Endothelial cell of umbilical vein (primary cell): Measurements from ENCODE around the gene CDIP1. TPM values are rescaled to one million over a fixed set of nuclear protein-coding genes. Genes with fewer than 3 reads are reported as not detected.
A peak's percentile ranks its signal among the peaks of the same experiment; 100 is the strongest.

ENCODE experiments used
- BruUV-seq: library from RNA; stranded (reverse); fragments of 400-500 nt; replicated peaks from 2 replicates; lab custom pipeline; 2021; lab: Mats Ljungman, UMichigan
- CTCF ChIA-PET: fragments of 300-600, 350-600 bp; sonication (Branson Sonifier 250); formaldehyde crosslinking; loops from one replicate; lab custom pipeline; 2021; ENCODE audit warnings: antibody characterized with exemption, inconsistent platforms; lab: Charles Lee
- POLR2A ChIA-PET: fragments of 300-600, 350-600 bp; sonication (Branson Sonifier 250); formaldehyde crosslinking; loops from one replicate; lab custom pipeline; 2021; ENCODE audit warnings: antibody characterized with exemption, inconsistent platforms; lab: Charles Lee
- DNase-seq: peaks from one replicate; pipeline ENCODE4 v3.0.0-alpha.2; 2011; ENCODE audit warnings: low read depth, low spot score
- FAIRE-seq: peaks from 2 replicates; lab custom pipeline; 2011; peaks lifted over from hg19 to GRCh38; lab: Jason Lieb, UNC
- H2AFZ ChIP-seq: 2 replicates; pipeline ENCODE4 v1.6.0; 2012; ENCODE audit warnings: low read depth, low read length, control low read depth, inconsistent platforms
- H3K27ac ChIP-seq: 2 replicates; pipeline ENCODE4 v1.5.1; 2011; ENCODE audit warnings: low read depth, mild to moderate bottlenecking, control low read depth, low read length, moderate library complexity; ENCODE audit not compliant: insufficient read depth
- H3K27me3 ChIP-seq, 2 experiments: 2 replicates each; pipeline versions ENCODE4 v1.6.0 to v1.6.1; 2011; ENCODE audit warnings: low read length in 2 of 2, mixed read lengths in 1 of 2; ENCODE audit not compliant: control insufficient read depth in 2 of 2, insufficient read depth in 2 of 2
- H3K36me3 ChIP-seq, 2 experiments: 2 replicates in 1 of 2; 3 replicates in 1 of 2; pipeline ENCODE4 v1.5.1; 2011; ENCODE audit warnings: low read length in 2 of 2, mild to moderate bottlenecking in 1 of 2, moderate library complexity in 1 of 2; ENCODE audit not compliant: control insufficient read depth in 2 of 2, insufficient read depth in 2 of 2; ENCODE audit errors: extremely low read depth in 1 of 2
- H3K4me1 ChIP-seq: 3 replicates; pipeline ENCODE4 v1.5.1; 2011; ENCODE audit warnings: mild to moderate bottlenecking, low read length; ENCODE audit not compliant: control insufficient read depth, insufficient read depth; ENCODE audit errors: extremely low read depth
- H3K4me2 ChIP-seq: 2 replicates; pipeline ENCODE4 v1.6.1; 2011; ENCODE audit warnings: low read length, control low read depth, mixed read lengths; ENCODE audit not compliant: insufficient read depth
- H3K4me3 ChIP-seq, 3 experiments: fragments of 200-600 bp in 1 of 3; sonication (generic), shearing (Covaris generic) in 1 of 3; replicated peaks in 1 of 3; 2 replicates each; pipeline ENCODE4 v1.5.1; 2011 to 2016; ENCODE audit warnings: control low read depth in 3 of 3, low read length in 3 of 3, mild to moderate bottlenecking in 2 of 3, inconsistent platforms in 1 of 3, low read depth in 1 of 3, moderate library complexity in 1 of 3; ENCODE audit not compliant: insufficient read depth in 1 of 3
- H3K79me2 ChIP-seq: 2 replicates; pipeline ENCODE4 v1.6.0; 2012; ENCODE audit warnings: low read length, inconsistent platforms; ENCODE audit not compliant: control insufficient read depth, insufficient read depth
- H3K9ac ChIP-seq: replicated peaks from 2 replicates; pipeline ENCODE3; 2011; ENCODE audit warnings: low read length, control low read depth; ENCODE audit not compliant: insufficient read depth; ENCODE audit errors: extremely low read depth
- H3K9me1 ChIP-seq: replicated peaks from 3 replicates; pipeline ENCODE4 v1.6.0; 2011; ENCODE audit warnings: mild to moderate bottlenecking, low read length; ENCODE audit not compliant: control insufficient read depth, insufficient read depth; ENCODE audit errors: extremely low read depth
- H3K9me3 ChIP-seq: replicated peaks from 2 replicates; pipeline ENCODE4 v1.5.1; 2012; ENCODE audit warnings: low read length, inconsistent platforms; ENCODE audit not compliant: control insufficient read depth, insufficient read depth
- H4K20me1 ChIP-seq: replicated peaks from 2 replicates; pipeline ENCODE3; 2011; ENCODE audit warnings: mild to moderate bottlenecking, low read length; ENCODE audit not compliant: control insufficient read depth, insufficient read depth; ENCODE audit errors: extremely low read depth
- EZH2 ChIP-seq: IDR thresholded peaks from 2 replicates; pipeline ENCODE4 v1.6.1; 2012; ENCODE audit warnings: borderline replicate concordance, low read depth, mild to moderate bottlenecking, moderate library complexity, low read length, inconsistent platforms; ENCODE audit not compliant: severe bottlenecking
- GATA2 ChIP-seq: IDR thresholded peaks from 2 replicates; pipeline ENCODE4 v1.7.0; 2011; ENCODE audit warnings: low read depth, mild to moderate bottlenecking, moderate library complexity, mixed read lengths, low read length; ENCODE audit not compliant: insufficient read length, insufficient read depth
- MYC ChIP-seq: IDR thresholded peaks from one replicate; pipeline ENCODE4 v1.6.1; 2011; ENCODE audit warnings: mild to moderate bottlenecking, low read depth, low read length
- POLR2A ChIP-seq: IDR thresholded peaks from 2 replicates; pipeline ENCODE4 v1.6.1; 2012; ENCODE audit warnings: low read depth, mild to moderate bottlenecking, control low read depth, low read length
- dilution Hi-C: fragments of 300-500 bp; cut with MboI; formaldehyde crosslinking; loops from one replicate; pipeline ENCODE4 v1.15.0; 2019; ENCODE audit warnings: low sequenced_read_pairs; ENCODE audit not compliant: extremely low pct_ligation_motif_present
- intact Hi-C: fragments of 100-400 bp; cut with micrococcal nuclease; formaldehyde crosslinking; loops from one replicate; pipeline ENCODE4 v1.10.0; 2022
- polyA plus RNA-seq, 4 experiments: library from polyadenylated mRNA; depleted of rRNA in 3 of 4; stranded (reverse) in 3 of 4; unstranded in 1 of 4; fragments of >200 nt; gene quantifications; 2 replicates each; pipeline versions ENCODE4 v1.2.1 to v1.2.3, GENCODE V29; 2011 to 2012; ENCODE audit warnings: missing spikeins in 1 of 4
- total RNA-seq: library from RNA; stranded (reverse); gene quantifications from 2 replicates; pipeline ENCODE4 v1.2.3, GENCODE V29; 2021

Gene CDIP1
- total and polyA plus RNA-seq, 2 donors (not counting 3 experiments of a cell fraction or from before 2014, with no cell fraction given): 33.9 to 37.4 TPM

- Histone ChIP-seq H3K4me1 (peaks cover 4% of the 10 kb centered on the region), H4K20me1 (no peaks in the 10 kb centered on the region), H3K36me3 (peaks cover 0 to 1% of the 10 kb centered on the region in 2 experiments), H3K4me2 (peak overlapping the region; percentile 57), H3K27me3 (peaks cover 0 to 2% of the 10 kb centered on the region in 2 experiments), H3K27ac (no peak overlapping the region), H2AFZ (peak overlapping the region; percentile 74), H3K79me2 (no peaks in the 10 kb centered on the region), H3K9ac (peak overlapping the region; percentile 64), H3K9me3 (no peaks in the 10 kb centered on the region), H3K9me1 (no peaks in the 10 kb centered on the region), H3K4me3 (peak overlapping the region; percentile 50 to 60 (median 57))
- intact Hi-C loops: loop anchor here (2.0 to 5.0 kb wide), 3 partner anchors 15 to 75 kb away; partner anchors contain the start of genes HMOX2 and UBALD1
- BruUV-seq: no TSS peak
- peak; percentile 61 for TF ChIP-seq EZH2
- TF ChIP-seq MYC: no peak
- no peak for TF ChIP-seq GATA2
- TF ChIP-seq POLR2A: peak; percentile 47
- FAIRE-seq: no peak
- POLR2A ChIA-PET: no interaction called here
- dilution Hi-C loops: no loop called here
- DNase-seq: peak; percentile 30
- CTCF ChIA-PET: interaction anchor here (0.8 to 1.3 kb wide), 4 partner anchors 11 to 32 kb away, joined by 3 to 8 read pairs (median 4); no protein-coding TSS in a partner anchor
These were observed 913 bp downstream of the CDIP1 start for GRCh38 chr16:4537376-4538343.
